SH-SY5Y (cell line): ENCODE results near the gene EPS8L2.

ENCODE experiments used
- GATA2 ChIP-seq: IDR thresholded peaks from 2 replicates; pipeline ENCODE4 v1.6.1; 2011; ENCODE audit warnings: mild to moderate bottlenecking, low read depth, low read length
- GATA3 ChIP-seq: IDR thresholded peaks from 2 replicates; pipeline ENCODE4 v1.6.1; 2011; ENCODE audit warnings: low read depth, mild to moderate bottlenecking, low read length, moderate library complexity

DNA sequence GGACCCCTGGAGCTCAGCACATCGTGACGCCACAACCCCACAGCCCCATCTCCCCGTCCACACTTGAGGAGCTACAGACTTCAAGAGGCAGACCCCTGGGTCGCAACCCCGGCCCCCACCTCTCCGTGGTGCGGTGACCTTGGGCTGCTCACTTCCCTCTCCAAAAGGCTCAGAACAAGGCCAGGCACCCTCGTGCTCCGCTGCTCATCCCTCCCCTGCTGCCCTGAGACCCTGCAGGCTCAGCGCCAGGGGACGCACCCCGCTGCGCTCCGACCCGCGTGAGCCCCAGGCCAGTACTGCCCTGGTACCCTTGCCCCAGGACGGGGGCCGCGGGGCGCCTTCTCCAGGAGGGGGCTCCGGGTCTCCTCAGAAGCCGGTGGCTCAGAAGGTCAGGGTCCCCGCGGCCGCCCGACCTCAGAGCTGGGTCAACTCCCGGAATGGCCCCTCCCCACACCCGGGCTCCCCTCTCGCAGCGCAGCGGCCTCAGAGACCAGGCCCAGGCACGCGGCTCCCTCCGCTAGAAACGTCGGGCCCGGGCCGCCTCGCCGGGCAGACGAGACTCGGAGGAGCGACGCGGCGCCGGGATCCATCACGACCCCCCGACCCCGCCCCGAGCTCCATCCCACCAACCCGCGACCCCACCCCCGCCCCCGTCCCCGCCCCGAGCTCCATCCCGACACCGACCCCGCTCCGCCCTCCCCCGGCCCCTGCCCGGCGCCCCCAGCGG, 70.7 kb downstream of the EPS8L2 start:
- TF ChIP-seq GATA3 = no peak
- no peak for TF ChIP-seq GATA2
